ENCODE measurements around the gene SRSF9. TPM values are rescaled to one million over a fixed set of nuclear protein-coding genes. Genes with fewer than 3 reads are reported as not detected.

SRSF9 gene
- total and polyA plus RNA-seq, 2 of the 13 experiments (the other 11 are each of a cell fraction or from before 2014, with no cell fraction given) = 125 to 144 TPM

GRCh38 chr12:120495731-120496412 is 26.3 kb upstream of the SRSF9 start, which contains the start of gene DYNLL1 (continued):
- TF ChIP-seq ZNF615 (CRISPR knock-in tag; IDR thresholded peaks at IDR 0.05; ENCODE audit: borderline replicate concordance) (0 out of 2 replicates have a peak, but pooled peaks have one; percentile 11), SCMH1 (CRISPR knock-in tag; IDR thresholded peaks at IDR 0.05; ENCODE audit: borderline replicate concordance) (no peak), HOMEZ (CRISPR knock-in tag; IDR thresholded peaks at IDR 0.05; ENCODE audit: low read depth) (no peak), ARNTL (CRISPR knock-in tag; IDR thresholded peaks at IDR 0.05) (0 out of 2 replicates have a peak, but pooled peaks have one; percentile 47), ZNF776 (CRISPR knock-in tag; IDR thresholded peaks at IDR 0.05) (no peak; the same call in 1 of the 2 replicates), ZNF616 (CRISPR knock-in tag; IDR thresholded peaks at IDR 0.05; ENCODE audit: low read depth) (no peak), FOXP4 (CRISPR knock-in tag; IDR thresholded peaks at IDR 0.05) (peak; percentile 27; the same call in 1 of the 2 replicates), ZBTB34 (CRISPR knock-in tag; IDR thresholded peaks at IDR 0.05) (no peak), ZFX (CRISPR knock-in tag; IDR thresholded peaks at IDR 0.05; ENCODE audit: low read depth) (peak; percentile 91), ZNF33B (CRISPR knock-in tag; IDR thresholded peaks at IDR 0.05) (no peak), SOX13 (IDR thresholded peaks at IDR 0.05) (no peak), SOX13 (CRISPR knock-in tag; conservative IDR thresholded peaks at IDR 0.05 in 1 of 2, IDR thresholded peaks at IDR 0.05 in 1 of 2) (peak in 1 of 2 experiments; percentile 30; a peak in 1 of 4 replicates), AHR (CRISPR knock-in tag; IDR thresholded peaks at IDR 0.05) (peak; percentile 90), SNAPC4 (CRISPR knock-in tag; IDR thresholded peaks at IDR 0.05) (no peak), STAT6 (CRISPR knock-in tag; IDR thresholded peaks at IDR 0.05; ENCODE audit: borderline replicate concordance) (no peak), MIER3 (CRISPR knock-in tag; IDR thresholded peaks at IDR 0.05; ENCODE audit: borderline replicate concordance) (no peak)

All from HepG2 (cell line).